DMS114 treated with DMSO at 0.1 percent for 48 hours (cell line): ENCODE measurements around the gene PCDHB14.
A peak's percentile ranks its signal among the peaks of the same experiment; 100 is the strongest.
"Not testable (repeated sequence)": the region's sequence is repeated elsewhere in the genome, so short reads cannot be mapped to it uniquely, and the experiment has no call there.

Experiments
- DNase-seq: peaks from one replicate; lab custom pipeline; 2025; ENCODE audit not compliant: unreplicated experiment; lab: John Stamatoyannopoulos, UW

PCDHB14 gene

GRCh38 chr5:141208478-141208877, 14.7 kb upstream of the PCDHB14 start, which contains the start of gene PCDHB12:
TSS of gene PCDHB12 (plus strand) at chr5:141208719. CDS start at chr5:141208908, 189 bp downstream.
- no peak for DNase-seq

DNA sequence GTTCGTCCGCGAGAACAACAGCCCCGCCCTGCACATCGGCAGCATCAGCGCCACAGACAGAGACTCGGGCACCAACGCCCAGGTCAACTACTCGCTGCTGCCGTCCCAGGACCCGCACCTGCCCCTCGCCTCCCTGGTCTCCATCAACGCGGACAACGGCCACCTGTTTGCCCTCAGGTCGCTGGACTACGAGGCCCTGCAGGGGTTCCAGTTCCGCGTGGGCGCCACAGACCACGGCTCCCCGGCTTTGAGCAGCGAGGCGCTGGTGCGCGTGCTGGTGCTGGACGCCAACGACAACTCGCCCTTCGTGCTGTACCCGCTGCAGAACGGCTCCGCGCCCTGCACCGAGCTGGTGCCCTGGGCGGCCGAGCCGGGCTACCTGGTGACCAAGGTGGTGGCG, 12.9 kb upstream of the PCDHB14 start:
- DNase-seq: not testable (repeated sequence)

GRCh38 chr5:141210849-141211248, 12.3 kb upstream of the PCDHB14 start:
- DNase-seq: not testable (repeated sequence)

DNA sequence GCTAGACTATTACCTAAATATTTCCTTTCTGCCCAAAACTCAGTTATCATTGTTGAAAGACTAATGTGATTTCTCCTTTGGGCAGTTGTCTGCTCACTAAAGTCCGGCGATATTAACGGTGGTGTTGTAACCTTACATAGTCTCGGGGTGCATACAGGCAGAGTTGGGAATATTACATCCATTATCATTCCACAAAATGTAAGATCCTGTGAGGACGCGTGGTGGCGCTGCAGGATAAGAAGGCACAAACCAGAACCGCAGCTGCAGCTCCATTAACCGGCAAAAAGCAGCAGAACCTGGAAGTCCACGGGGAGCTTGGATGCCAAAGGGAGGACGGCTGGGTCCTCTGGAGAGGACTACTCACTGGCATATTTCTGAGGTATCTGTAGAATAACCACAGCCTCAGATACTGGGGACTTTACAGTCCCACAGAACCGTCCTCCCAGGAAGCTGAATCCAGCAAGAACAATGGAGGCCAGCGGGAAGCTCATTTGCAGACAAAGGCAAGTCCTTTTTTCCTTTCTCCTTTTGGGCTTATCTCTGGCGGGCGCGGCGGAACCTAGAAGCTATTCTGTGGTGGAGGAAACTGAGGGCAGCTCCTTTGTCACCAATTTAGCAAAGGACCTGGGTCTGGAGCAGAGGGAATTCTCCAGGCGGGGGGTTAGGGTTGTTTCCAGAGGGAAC, 9.3 kb upstream of the PCDHB14 start, which contains the start of gene PCDHB13:
Gene PCDHB13 (plus strand): TSS at position 264 of the 684 bp plus-strand sequence. CDS start 205 bp downstream, at position 469.
- not testable (repeated sequence) for DNase-seq

- DNase-seq: not testable (repeated sequence)
These were observed 8.6 kb upstream of the PCDHB14 start for GRCh38 chr5:141214583-141214982.

DNA sequence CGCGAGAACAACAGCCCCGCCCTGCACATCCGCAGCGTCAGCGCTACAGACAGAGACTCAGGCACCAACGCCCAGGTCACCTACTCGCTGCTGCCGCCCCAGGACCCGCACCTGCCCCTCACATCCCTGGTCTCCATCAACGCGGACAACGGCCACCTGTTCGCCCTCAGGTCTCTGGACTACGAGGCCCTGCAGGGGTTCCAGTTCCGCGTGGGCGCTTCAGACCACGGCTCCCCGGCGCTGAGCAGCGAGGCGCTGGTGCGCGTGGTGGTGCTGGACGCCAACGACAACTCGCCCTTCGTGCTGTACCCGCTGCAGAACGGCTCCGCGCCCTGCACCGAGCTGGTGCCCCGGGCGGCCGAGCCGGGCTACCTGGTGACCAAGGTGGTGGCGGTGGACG, 7.6 kb upstream of the PCDHB14 start:
- DNase-seq: not testable (repeated sequence)

DNA sequence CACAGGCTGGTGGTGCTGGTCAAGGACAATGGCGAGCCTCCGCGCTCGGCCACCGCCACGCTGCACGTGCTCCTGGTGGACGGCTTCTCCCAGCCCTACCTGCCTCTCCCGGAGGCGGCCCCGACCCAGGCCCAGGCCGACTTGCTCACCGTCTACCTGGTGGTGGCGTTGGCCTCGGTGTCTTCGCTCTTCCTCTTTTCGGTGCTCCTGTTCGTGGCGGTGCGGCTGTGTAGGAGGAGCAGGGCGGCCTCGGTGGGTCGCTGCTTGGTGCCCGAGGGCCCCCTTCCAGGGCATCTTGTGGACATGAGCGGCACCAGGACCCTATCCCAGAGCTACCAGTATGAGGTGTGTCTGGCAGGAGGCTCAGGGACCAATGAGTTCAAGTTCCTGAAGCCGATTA, 7.1 kb upstream of the PCDHB14 start:
- not testable (repeated sequence) for DNase-seq

DNA sequence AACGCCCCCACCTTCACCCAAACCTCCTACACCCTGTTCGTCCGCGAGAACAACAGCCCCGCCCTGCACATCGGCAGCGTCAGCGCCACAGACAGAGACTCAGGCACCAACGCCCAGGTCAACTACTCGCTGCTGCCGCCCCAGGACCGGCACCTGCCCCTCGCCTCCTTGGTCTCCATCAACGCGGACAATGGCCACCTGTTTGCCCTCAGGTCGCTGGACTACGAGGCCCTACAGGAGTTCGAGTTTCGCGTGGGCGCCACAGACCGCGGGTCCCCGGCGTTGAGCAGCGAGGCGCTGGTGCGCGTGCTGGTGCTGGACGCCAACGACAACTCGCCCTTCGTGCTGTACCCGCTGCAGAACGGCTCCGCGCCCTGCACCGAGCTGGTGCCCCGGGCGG, 1.7 kb downstream of the PCDHB14 start:
- not testable (repeated sequence) for DNase-seq

DNA sequence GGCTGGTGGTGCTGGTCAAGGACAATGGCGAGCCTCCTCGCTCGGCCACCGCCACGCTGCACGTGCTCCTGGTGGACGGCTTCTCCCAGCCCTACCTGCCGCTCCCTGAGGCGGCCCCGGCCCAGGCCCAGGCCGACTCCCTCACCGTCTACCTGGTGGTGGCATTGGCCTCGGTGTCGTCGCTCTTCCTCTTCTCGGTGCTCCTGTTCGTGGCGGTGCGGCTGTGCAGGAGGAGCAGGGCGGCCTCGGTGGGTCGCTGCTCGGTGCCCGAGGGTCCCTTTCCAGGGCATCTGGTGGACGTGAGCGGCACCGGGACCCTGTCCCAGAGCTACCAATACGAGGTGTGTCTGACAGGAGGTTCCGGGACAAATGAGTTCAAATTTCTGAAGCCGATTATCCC, 2.3 kb downstream of the PCDHB14 start:
- DNase-seq: not testable (repeated sequence)

DNA sequence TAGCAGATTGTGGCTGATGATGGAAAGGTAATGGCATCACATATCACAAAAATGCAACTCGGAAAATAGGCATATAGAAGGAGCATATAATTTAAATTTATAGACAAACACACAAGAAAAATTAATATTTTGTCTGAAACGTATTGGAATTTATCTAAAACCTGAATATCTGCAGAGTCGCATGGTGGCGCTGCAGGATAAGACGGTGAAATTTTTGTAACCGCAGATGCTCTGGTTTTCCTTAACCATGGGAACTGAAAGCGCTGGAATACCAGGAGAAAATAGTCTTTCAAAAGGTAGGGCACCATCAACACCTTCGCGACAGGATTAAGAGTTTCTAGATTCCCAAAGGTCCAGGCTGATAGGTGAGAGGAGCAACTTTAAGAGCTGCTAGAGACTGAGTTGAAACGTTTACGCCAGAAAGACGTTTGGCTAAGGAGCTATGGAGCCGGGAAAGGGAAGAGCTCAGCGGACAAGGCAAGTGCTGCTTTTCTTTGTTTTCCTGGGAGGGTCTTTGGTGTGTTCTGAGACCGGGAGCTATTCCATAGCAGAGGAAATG, 11.0 kb downstream of the PCDHB14 start:
- DNase-seq: no peak

DNA sequence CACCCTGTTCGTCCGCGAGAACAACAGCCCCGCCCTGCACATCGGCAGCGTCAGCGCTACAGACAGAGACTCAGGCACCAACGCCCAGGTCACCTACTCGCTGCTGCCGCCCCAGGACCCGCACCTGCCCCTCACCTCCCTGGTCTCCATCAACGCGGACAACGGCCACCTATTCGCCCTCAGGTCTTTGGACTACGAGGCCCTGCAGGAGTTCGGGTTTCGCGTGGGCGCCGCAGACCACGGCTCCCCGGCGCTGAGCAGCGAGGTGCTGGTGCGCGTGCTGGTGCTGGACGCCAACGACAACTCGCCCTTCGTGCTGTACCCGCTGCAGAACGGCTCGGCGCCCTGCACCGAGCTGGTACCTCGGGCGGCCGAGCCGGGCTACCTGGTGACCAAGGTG, 12.8 kb downstream of the PCDHB14 start:
- not testable (repeated sequence) for DNase-seq

DNA sequence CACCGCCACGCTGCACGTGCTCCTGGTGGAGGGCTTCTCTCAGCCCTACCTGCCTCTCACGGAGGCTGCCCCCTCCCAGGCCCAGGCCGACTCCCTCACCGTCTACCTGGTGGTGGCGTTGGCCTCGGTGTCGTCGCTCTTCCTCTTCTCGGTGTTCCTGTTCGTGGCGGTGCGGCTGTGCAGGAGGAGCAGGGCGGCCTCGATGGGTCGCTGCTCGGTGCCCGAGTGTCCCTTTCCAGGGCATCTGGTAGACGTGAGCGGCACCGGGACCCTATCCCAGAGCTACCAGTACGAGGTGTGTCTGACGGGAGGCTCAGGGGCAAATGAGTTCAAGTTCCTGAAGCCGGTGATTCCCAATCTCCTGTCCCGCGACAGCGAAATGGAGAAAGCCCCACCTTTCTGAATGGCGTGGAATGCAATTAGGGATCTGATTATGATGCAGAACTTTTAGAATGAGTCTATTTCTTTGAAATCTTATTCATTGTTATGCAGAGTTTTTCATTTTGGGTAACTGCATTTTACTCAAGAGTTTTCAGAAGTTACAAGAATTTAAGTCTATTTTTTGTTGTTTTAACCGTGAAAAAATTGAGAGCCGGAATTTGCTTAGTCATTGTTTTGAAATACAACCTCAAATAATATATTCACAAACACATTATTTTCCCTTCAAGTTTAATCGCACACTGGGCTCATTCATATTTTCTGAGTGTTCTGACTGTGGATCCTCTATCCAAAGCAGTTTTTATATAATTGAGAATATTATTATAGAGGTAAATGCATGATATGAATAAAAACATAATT, 13.6 kb downstream of the PCDHB14 start:
- no peak for DNase-seq

- no peak for DNase-seq
These were observed 18.4 kb downstream of the PCDHB14 start for GRCh38 chr5:141241496-141241895.

GRCh38 chr5:141245250-141245717, 22.1 kb downstream of the PCDHB14 start, which contains the start of gene PCDHB15:
TSS of gene PCDHB15 (plus strand) at chr5:141245395. CDS start at chr5:141245579, 184 bp downstream.
- no peak for DNase-seq

DNA sequence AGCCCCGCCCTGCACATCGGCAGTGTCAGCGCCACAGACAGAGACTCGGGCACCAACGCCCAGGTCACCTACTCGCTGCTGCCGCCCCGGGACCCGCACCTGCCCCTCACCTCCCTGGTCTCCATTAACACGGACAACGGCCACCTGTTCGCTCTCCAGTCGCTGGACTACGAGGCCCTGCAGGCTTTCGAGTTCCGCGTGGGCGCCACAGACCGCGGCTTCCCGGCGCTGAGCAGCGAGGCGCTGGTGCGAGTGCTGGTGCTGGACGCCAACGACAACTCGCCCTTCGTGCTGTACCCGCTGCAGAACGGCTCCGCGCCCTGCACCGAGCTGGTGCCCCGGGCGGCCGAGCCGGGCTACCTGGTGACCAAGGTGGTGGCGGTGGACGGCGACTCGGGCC, 23.8 kb downstream of the PCDHB14 start:
- DNase-seq: not testable (repeated sequence)

DNA sequence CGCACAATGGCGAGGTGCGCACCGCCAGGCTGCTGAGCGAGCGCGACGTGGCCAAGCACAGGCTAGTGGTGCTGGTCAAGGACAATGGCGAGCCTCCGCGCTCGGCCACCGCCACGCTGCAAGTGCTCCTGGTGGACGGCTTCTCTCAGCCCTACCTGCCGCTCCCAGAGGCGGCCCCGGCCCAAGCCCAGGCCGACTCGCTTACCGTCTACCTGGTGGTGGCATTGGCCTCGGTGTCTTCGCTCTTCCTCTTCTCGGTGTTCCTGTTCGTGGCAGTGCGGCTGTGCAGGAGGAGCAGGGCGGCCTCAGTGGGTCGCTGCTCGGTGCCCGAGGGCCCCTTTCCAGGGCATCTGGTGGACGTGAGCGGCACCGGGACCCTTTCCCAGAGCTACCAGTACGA, 24.3 kb downstream of the PCDHB14 start:
- DNase-seq: not testable (repeated sequence)

DNA sequence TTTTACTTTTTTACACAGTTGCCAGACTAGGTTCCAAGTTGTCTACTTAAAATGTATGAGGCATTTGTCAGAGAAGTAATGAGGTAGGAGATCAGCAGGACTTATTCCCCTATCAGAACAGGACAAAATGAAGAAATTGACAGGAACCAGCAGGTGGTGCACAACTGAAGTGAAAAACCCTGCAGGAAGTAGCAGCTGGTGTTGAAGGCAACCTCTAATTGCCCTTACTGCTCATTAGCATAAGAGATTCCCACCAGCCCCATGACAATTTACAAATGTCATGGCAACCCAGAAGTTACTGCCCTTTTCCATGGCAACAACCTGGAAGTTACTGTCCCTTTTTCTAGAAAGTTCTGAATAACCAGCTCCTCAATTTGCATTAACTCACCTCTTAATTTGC, 27.4 kb downstream of the PCDHB14 start:
- DNase-seq: no peak

GRCh38 chr5:141258464-141258863, 35.3 kb downstream of the PCDHB14 start:
- DNase-seq: no peak

DNA sequence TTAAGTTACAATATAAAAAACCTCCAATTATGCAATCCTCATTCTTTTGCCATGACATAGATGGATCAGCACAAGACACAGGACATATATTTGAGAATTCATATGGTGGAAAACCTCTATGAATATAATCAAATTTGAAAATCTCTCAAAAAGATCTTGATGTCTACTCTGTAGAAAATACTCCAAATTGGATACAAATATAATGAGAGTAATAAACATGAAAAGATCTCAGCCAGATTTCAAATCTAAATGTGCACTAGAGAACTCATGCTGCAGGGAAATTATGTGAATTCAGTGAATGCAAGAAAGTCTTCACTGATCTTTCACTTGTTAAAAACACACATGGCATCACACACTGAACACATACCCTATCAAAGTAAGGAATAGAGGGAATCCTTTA, 35.8 kb downstream of the PCDHB14 start:
- no peak for DNase-seq

GRCh38 chr5:141260458-141261237, 37.5 kb downstream of the PCDHB14 start:
- DNase-seq: peak; percentile 18

DNA sequence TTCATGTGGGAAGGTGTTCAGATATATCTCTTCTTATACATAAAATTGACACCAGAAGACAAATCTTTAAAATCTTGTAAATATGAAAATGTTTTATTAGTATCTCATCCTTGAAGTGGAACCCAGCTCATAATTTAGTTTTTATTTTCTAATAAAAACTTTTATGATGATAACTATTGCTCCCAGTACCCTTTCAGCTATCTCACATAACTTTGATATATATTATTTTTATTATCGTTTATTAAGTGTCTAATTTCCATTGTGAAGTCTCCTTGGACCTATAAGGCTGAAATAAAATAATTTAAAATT, 38.0 kb downstream of the PCDHB14 start:
- no peak for DNase-seq
